ENCODE measurements around the gene NEK2.
"Not testable (repeated sequence)": the region's sequence is repeated elsewhere in the genome, so short reads cannot be mapped to it uniquely, and the experiment has no call there.

The NEK2 gene

GRCh38 chr1:211648336-211648735 is 27.1 kb downstream of the NEK2 start:
- DNase-seq: no peak

DNA sequence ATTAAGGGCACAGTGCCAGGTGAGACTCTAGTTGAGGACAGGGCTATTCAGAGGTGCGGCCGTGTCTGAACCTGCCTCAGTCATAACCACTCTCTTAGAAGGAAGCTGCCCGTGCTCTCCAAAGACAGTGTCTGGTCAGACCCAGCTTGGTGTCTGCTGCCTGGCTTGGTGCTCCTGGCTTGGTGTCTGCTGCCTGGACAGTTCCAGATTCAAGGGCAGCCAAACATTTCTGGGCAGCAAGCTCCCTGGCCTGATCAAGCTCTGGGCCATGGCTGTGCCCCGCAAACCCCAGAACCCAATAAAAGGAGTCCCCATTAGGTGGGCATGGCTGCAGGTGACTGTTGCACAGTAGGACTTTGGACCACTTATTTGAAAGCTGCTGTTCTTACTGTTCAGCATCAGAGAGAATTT is 27.7 kb downstream of the NEK2 start:
- no peak for DNase-seq

GRCh38 chr1:211646566-211646965 is 28.9 kb downstream of the NEK2 start:
- DNase-seq: no peak

GRCh38 chr1:211645601-211646000 is 29.8 kb downstream of the NEK2 start:
- not testable (repeated sequence) for DNase-seq

DNA sequence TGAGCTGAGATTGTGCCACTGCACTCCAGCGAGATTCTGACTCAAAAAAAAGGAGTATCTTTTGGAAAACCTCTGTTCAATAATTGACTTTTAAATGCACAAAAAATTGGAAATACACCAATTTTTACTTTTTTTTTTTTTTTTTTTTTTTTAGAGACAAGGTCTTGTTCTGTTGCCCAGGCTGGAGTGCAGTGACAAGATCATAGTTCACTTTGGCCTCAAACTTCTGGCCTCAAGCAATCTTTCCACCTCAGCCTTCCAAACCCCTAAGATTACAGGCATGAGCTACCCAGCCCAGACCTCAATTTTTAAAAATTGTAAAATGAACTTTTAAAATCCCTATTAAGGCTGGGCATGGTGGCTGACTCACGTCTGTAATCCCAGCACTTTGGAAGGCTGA is 30.8 kb downstream of the NEK2 start:
- no peak for DNase-seq

DNA sequence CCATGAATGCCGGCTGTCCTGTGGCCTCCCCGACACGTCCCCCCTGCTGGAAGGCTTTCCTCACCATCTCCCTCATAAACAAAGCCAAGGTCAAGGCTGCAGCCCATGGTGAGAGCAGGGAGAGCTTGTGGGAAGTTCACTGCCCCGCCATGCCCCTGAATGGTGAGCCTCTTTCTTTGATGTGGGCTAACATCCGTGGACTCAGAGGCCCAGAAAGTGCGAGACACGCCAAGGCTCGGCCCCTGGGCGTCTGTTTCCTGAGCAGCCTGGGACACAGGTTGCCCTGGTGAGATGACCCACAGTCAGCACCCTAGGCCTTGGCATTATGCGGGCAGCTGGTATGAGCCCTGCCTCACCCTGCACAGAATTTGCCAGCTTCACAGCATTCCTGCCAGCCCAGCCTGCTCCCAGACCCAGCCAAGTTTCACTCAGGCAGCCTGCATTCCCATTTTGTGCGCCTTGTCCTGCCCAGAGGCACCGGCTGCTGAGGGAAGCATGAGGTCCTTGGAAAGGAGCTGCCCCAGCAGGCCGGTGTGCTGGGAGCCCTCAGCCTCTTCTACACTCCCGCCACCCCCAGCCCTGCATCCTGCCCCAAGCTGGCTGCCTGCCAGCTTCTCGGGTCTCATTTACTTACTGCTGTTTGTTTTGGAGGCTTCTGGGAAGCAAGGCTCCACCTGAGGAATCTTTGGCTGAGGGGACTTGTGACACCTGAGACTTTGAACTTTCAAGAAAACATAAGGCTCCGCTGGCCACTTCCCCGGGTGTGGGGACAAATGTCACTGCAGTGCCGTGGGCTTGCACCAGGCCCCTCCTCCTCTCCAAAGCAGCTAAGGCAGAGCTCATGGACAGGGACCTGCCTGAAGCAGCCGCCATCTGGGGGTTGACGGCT is 31.9 kb downstream of the NEK2 start:
- DNase-seq: no peak

GRCh38 chr1:211642870-211643269 is 32.6 kb downstream of the NEK2 start:
- no peak for DNase-seq

GRCh38 chr1:211641942-211642341 is 33.5 kb downstream of the NEK2 start:
- no peak for DNase-seq

- DNase-seq: no peak
These were observed 34.2 kb downstream of the NEK2 start for GRCh38 chr1:211641044-211641800.

DNA sequence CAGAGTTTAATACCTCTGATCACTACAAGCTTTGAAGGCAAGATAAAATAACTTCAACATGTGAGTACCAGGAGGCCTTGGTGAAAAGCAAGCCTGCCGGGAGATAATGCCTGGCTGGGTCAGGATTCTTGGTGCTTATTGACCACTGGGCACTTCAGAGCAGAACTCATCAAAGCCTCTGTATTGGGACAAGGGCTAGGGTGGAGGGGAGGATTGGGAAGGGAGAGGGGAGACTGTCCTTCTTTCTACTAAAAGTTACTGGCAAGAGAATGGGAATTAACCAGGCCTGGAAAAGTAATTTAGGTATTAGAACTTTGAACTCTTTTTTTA is 35.2 kb downstream of the NEK2 start:
- DNase-seq: no peak

- no peak for DNase-seq
These were observed 35.7 kb downstream of the NEK2 start for GRCh38 chr1:211639475-211640300.

DNA sequence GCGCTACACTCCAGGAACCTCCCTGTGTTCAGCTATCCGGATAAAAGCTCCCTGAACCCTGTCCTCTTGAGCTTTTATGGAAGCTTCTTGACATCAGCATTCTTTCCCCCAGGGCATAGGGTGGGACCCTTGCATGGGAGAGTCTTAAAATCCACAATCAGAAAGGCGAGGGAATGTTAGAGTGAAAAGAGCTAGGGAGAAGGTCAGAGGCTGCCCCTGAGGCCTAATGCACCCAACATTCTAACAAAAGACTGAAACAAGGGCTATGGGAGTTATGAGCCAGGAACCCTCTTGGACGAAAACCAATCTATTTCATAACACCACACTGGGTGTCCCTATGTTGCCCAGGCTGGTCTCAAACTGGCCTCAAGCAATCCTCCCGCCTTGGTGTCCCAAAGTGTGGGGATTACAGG is 36.7 kb downstream of the NEK2 start:
- no peak for DNase-seq

DNA sequence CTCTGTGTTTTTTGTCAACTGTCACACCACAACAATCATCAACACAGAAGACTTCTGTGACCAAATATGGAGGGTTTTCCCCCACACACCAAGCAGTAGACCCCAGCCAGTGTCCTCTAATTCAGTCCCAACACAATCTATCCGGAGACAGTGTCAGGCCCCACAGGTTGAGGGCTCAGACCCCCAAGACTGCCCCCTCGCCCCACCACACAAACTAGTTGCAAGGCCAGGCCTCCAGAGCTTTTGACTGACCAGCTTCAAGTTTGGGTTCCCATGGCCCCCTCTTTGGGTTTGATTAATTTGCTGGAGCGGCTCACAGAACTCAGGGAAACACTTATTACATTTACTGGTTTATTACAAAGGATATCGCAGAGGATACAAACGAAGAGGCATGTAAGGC is 37.2 kb downstream of the NEK2 start:
- no peak for DNase-seq

- no peak for DNase-seq
These were observed 38.4 kb downstream of the NEK2 start for GRCh38 chr1:211637066-211637465.

DNA sequence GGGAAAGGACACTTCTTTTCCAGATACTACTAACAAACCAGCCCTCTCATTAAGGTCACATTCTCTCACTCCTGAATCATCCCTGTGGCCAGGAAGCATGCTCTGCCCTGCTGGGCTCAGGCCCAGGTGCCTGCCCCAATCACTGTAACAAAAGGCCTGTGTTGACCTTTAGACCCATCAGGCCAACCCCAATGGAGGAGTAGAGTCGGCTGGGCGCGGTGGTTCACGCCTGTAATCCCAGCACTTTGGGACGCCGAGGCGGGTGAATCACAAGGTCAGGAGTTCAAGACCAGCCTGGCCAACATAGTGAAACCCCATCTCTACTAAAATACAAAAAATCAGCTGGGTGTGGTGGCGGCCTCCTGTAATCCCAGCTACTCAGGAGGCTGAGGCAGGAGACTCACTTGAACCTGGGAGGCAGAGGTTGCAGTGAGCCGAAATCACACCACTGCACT is 38.8 kb downstream of the NEK2 start:
- not testable (repeated sequence) for DNase-seq

- no peak for DNase-seq
These were observed 39.7 kb downstream of the NEK2 start for GRCh38 chr1:211635597-211636205.

- no peak for DNase-seq
These were observed 40.5 kb downstream of the NEK2 start for GRCh38 chr1:211634931-211635330.

DNA sequence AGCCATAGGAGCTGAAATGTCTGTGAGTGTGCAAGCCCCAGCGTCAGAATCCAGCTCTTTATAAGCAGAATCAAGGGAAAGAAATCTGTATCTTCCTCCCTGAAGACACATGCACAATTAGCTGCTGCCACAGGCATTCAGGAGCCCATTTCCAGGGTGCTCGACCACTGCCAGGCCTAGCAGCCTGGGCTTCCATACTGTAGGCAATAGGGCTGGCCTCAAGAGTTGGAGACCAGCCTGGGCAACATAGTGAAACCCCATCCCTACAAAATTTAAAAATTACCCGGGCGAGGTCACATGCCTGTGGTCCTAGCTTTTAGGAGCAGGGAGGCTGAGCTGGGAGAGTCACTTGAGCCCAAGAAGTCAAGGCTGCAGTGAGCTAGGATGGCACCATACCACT is 41.0 kb downstream of the NEK2 start:
- DNase-seq: no peak

DNA sequence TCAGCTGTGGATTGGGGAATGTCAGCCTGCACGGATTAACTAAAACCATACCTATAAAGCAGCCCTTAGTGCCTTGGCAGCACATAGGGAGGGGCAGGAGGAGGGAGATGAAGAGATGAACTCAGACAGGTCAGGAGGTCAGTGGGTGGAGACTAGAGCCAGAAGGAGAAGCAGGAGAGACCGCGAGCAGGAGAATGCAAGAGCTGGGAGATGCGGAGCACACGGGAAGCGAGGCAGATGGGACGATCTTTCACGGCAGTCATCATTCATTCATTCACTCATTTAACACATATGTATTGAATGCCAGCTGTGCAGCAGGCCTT is 41.9 kb downstream of the NEK2 start:
- no peak for DNase-seq

DNA sequence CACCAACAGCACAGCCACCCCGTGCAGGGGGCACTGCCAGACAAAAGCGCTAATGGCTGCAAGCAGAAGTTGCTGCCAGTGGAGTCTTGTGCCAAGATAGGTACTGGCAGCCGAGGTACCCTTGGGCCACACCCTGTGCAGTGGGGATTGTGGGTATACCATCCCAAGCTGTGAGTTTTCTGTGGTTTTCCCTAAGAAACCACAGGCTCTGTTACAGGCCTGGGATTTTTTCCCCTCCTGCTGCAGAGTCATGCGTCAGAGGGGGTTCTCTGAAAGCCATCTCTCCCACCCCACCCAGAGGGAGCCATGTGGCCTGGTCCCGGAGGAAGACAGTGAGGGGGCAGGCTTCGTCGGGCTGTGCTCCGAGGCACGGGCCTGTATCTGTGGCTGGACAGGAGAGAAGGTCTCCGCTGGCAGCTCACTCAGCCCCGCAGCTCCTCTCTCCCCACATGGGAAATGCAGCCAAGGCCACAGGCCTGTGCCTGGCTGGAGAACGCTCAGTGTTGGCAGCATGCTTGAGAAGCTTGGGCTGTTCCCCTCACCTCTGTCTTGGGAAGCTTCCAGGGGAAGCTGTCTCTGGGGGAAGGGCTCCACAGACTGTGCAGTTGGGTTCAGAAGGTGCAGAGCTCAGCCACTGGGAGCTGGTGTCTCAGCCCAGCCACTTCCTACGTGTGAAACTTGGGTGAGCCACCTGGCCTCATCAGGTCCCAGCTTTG is 42.5 kb downstream of the NEK2 start:
- no peak for DNase-seq

- no peak for DNase-seq
These were observed 43.2 kb downstream of the NEK2 start for GRCh38 chr1:211632117-211632807.

- no peak for DNase-seq
These were observed 44.3 kb downstream of the NEK2 start for GRCh38 chr1:211631168-211631567.

Data from bone marrow (tissue), 2 donors.